LNCAP (cell line): ENCODE results near the gene IGFL2.

Experiments
- CTCF ChIP-seq: fragments of 450-650 bp; IDR thresholded peaks from 2 replicates; pipeline ENCODE4 v1.5.1; 2017; ENCODE audit warnings: mild to moderate bottlenecking

Gene IGFL2

GRCh38 chr19:46196410-46197124 is 48.5 kb downstream of the IGFL2 start:
- no peak for TF ChIP-seq CTCF

- TF ChIP-seq CTCF: no peak
Observed at GRCh38 chr19:46197314-46198070, 49.5 kb downstream of the IGFL2 start.

- no peak for TF ChIP-seq CTCF
Observed at GRCh38 chr19:46198756-46199155, 50.7 kb downstream of the IGFL2 start.

GRCh38 chr19:46201454-46202310 is 53.6 kb downstream of the IGFL2 start:
- TF ChIP-seq CTCF: no peak

GRCh38 chr19:46202426-46202825 is 54.4 kb downstream of the IGFL2 start:
- TF ChIP-seq CTCF: no peak

- TF ChIP-seq CTCF: no peak
Observed at GRCh38 chr19:46202872-46203860, 55.1 kb downstream of the IGFL2 start.

GRCh38 chr19:46204008-46204407 is 56.0 kb downstream of the IGFL2 start:
- no peak for TF ChIP-seq CTCF
